BLaER1 (cell line): ENCODE measurements around the gene ERF.

ENCODE experiments used
- H3K27ac ChIP-seq: shearing (Covaris generic); formaldehyde crosslinking; 2 replicates; pipeline ENCODE4 v1.8.1; 2022
- H3K27me3 ChIP-seq: shearing (Covaris generic); formaldehyde crosslinking; 2 replicates; pipeline ENCODE4 v1.8.1; 2022
- H3K36me3 ChIP-seq: shearing (Covaris generic); formaldehyde crosslinking; 2 replicates; pipeline ENCODE4 v1.8.1; 2022
- H3K4me1 ChIP-seq: shearing (Covaris generic); formaldehyde crosslinking; 2 replicates; pipeline ENCODE4 v1.8.1; 2022
- H3K4me2 ChIP-seq: shearing (Covaris generic); formaldehyde crosslinking; 2 replicates; pipeline ENCODE4 v1.8.1; 2022
- H3K4me3 ChIP-seq: shearing (Covaris generic); formaldehyde crosslinking; 2 replicates; pipeline ENCODE4 v1.8.1; 2022
- H3K9ac ChIP-seq: shearing (Covaris generic); formaldehyde crosslinking; 2 replicates; pipeline ENCODE4 v1.8.1; 2022
- H3K9me3 ChIP-seq: shearing (Covaris generic); formaldehyde crosslinking; 2 replicates; pipeline ENCODE4 v1.8.1; 2022
- H4K20me1 ChIP-seq: shearing (Covaris generic); formaldehyde crosslinking; 2 replicates; pipeline ENCODE4 v1.8.1; 2022
- Cebpa-rat ChIP-seq: shearing (Covaris generic); IDR thresholded peaks from 2 replicates; pipeline ENCODE4 v1.8.1; 2022

The ERF gene

DNA sequence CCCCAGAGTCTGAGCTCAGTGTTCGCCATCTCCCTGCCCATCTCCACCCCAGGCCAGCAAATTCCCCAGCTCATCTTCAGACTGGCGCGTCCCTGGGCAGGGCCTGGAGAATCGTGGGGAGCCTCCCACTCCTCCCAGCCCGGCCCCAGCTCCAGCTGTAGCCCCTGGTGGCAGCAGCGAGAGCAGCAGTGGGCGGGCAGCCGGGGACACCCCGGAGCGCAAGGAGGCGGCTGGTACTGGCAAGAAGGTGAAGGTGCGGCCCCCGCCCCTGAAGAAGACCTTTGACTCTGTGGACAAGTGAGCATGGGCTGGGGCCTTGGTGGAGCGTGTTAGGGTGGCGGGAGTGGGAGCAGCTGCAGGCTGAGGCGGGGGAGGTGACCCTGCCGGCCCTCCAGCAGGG lies 38.6 kb upstream of the ERF start:
- H3K36me3 ChIP-seq, result peaks cover 90% of the 10 kb centered on the region
- no peak overlapping the region for H3K27ac ChIP-seq
- H3K9ac ChIP-seq, result no peak overlapping the region
- no peak for TF ChIP-seq Cebpa-rat
- H3K4me2 ChIP-seq, result no peak overlapping the region
- H3K27me3 ChIP-seq, result no peaks in the 10 kb centered on the region
- peaks cover 79% of the 10 kb centered on the region for H4K20me1 ChIP-seq
- H3K9me3 ChIP-seq, result no peaks in the 10 kb centered on the region
- H3K4me3 ChIP-seq, result no peak overlapping the region
- peaks cover 36% of the 10 kb centered on the region for H3K4me1 ChIP-seq

DNA sequence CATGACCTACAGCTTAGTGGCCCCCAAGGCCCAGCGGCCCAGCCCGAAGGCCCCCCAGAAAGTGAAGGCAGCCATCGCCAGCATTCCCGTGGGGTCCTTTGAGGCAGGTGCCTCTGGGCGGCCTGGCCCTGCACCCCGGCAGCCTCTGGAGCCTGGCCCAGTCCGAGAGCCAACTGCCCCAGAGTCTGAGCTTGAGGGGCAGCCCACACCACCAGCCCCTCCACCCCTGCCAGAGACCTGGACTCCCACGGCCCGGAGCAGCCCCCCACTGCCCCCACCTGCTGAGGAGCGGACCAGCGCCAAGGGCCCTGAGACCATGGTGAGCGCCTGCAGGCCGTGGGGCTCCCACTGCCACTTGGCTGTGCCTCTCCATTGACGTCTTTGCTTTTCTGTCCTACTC lies 38.0 kb upstream of the ERF start:
- no peak overlapping the region for H3K4me3 ChIP-seq
- peaks cover 41% of the 10 kb centered on the region for H3K4me1 ChIP-seq
- H4K20me1 ChIP-seq, result peaks cover 85% of the 10 kb centered on the region
- no peak overlapping the region for H3K4me2 ChIP-seq
- no peak overlapping the region for H3K27ac ChIP-seq
- H3K9me3 ChIP-seq, result no peaks in the 10 kb centered on the region
- H3K9ac ChIP-seq, result no peak overlapping the region
- TF ChIP-seq Cebpa-rat, result no peak
- no peaks in the 10 kb centered on the region for H3K27me3 ChIP-seq
- peaks cover 93% of the 10 kb centered on the region for H3K36me3 ChIP-seq

DNA sequence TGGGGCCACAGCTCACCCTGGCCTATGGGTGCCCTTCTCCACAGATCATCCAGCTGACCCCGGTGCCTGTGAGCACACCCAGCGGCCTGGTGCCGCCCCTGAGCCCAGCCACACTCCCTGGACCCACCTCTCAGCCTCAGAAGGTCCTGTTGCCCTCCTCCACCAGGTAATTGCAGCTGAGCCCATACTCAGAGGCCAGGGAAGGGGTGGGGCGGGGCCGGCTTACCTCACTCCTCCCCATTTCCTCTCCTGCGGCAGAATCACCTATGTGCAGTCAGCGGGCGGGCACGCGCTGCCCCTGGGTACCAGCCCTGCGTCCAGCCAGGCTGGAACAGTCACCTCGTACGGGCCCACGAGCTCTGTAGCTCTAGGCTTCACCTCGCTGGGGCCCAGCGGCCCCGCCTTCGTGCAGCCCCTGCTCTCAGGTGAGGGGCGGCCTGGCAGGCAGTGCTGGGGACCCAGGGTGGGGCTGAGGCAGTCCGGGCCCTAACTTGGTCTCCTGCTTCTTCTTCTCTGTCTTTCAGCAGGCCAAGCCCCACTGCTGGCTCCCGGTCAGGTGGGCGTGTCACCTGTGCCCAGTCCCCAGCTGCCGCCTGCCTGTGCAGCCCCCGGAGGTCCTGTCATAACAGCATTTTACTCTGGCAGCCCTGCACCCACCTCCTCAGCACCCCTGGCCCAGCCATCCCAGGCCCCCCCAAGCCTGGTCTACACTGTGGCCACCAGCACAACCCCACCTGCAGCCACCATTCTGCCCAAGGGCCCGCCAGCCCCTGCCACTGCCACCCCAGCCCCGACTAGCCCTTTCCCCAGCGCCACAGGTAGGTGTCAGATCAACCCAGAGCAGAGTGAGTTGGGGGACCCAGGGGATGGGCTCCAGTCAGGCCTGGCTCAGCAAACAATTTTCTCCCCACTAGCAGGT lies 37.4 kb upstream of the ERF start:
- H3K4me2 ChIP-seq, result no peak overlapping the region
- peak overlapping the region; percentile 13; the same call in 1 of the 2 replicates for H3K27ac ChIP-seq
- H4K20me1 ChIP-seq, result peaks cover 92% of the 10 kb centered on the region
- no peak for TF ChIP-seq Cebpa-rat
- peaks cover 48% of the 10 kb centered on the region for H3K4me1 ChIP-seq
- no peaks in the 10 kb centered on the region for H3K27me3 ChIP-seq
- 0 out of 2 replicates have a peak overlapping the region, but pooled peaks have one; percentile 8 for H3K9ac ChIP-seq
- no peak overlapping the region for H3K4me3 ChIP-seq
- no peaks in the 10 kb centered on the region for H3K9me3 ChIP-seq
- peaks cover 97% of the 10 kb centered on the region for H3K36me3 ChIP-seq

DNA sequence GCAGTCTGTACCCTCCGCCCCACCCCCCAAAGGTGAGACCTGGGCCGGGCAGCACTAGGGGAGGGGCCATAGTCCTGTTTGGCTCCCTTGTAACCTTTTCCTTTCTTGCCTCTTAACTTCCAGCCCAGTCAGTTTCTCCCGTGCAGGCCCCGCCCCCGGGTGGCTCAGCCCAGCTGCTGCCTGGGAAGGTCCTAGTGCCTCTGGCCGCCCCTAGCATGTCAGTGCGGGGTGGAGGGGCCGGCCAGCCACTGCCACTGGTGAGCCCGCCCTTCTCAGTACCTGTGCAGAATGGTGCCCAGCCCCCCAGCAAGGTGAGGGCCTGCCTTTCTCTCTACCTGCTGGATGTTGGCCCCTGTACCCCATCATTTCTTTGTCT lies 36.5 kb upstream of the ERF start:
- Histone ChIP-seq H3K36me3 (peaks cover 95% of the 10 kb centered on the region), H3K9me3 (no peaks in the 10 kb centered on the region), H3K4me3 (peak overlapping the region; percentile 16; the same call in 1 of the 2 replicates)

DNA sequence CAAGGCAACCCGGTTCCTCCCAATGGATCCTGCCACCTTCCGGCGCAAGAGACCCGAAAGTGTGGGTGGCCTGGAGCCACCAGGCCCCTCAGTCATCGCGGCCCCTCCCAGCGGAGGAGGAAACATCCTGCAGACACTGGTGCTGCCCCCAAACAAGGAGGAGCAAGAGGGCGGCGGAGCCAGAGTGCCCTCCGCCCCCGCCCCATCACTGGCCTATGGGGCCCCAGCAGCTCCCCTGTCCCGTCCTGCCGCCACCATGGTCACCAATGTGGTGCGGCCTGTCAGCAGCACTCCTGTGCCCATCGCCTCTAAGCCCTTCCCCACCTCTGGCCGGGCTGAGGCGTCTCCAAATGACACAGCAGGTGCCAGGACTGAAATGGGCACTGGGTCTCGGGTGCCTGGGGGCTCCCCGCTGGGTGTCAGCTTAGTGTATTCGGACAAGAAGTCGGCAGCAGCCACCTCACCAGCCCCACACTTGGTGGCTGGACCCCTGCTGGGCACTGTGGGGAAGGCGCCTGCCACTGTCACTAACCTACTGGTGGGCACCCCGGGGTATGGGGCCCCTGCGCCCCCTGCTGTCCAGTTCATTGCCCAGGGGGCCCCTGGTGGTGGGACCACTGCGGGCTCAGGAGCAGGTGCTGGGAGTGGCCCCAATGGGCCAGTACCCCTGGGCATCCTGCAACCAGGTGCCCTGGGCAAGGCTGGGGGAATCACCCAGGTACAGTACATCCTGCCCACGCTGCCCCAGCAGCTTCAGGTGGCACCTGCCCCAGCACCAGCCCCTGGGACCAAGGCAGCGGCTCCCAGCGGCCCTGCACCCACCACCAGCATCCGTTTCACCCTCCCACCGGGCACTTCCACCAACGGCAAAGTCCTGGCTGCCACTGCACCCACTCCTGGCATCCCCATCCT lies 35.9 kb upstream of the ERF start:
- H3K27me3 ChIP-seq, result no peaks in the 10 kb centered on the region
- H3K27ac ChIP-seq, result peak overlapping the region; percentile 52
- peak overlapping the region; percentile 37; the same call in 1 of the 2 replicates for H3K9ac ChIP-seq
- peaks cover 61% of the 10 kb centered on the region for H3K4me1 ChIP-seq
- peak overlapping the region; percentile 80 for H3K4me2 ChIP-seq
- peaks cover 92% of the 10 kb centered on the region for H4K20me1 ChIP-seq
- H3K9me3 ChIP-seq, result no peaks in the 10 kb centered on the region
- no peak for TF ChIP-seq Cebpa-rat
- H3K4me3 ChIP-seq, result peak overlapping the region; percentile 16; the same call in 1 of the 2 replicates
- peaks cover 89% of the 10 kb centered on the region for H3K36me3 ChIP-seq

More for the DNA sequence above, 36.5 kb upstream of the ERF start:
- Histone ChIP-seq H3K4me2 (peak overlapping the region; percentile 80), H3K27me3 (no peaks in the 10 kb centered on the region), H3K4me1 (peaks cover 56% of the 10 kb centered on the region), H3K9ac (peak overlapping the region; percentile 8; the same call in 1 of the 2 replicates), H4K20me1 (peaks cover 93% of the 10 kb centered on the region), H3K27ac (0 out of 2 replicates have a peak overlapping the region, but pooled peaks have one; percentile 39)
- no peak for TF ChIP-seq Cebpa-rat

DNA sequence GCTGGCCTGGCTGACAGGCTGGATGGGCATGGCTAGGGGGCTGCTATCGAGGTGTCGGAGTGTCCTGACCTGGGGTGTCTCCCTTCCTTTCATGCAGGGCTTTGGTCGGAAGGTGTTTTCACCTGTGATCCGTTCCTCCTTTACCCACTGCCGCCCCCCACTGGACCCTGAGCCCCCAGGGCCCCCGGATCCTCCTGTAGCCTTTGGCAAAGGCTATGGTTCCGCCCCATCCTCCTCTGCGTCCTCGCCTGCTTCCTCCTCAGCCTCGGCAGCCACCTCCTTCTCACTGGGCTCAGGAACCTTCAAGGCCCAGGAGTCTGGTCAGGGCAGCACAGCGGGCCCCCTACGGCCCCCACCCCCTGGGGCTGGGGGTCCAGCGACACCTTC lies 35.2 kb upstream of the ERF start:
- H3K9me3 ChIP-seq, result no peaks in the 10 kb centered on the region
- H3K27me3 ChIP-seq, result no peaks in the 10 kb centered on the region
- peaks cover 93% of the 10 kb centered on the region for H4K20me1 ChIP-seq
- peaks cover 82% of the 10 kb centered on the region for H3K36me3 ChIP-seq
- peak overlapping the region; percentile 80 for H3K4me2 ChIP-seq
- H3K4me3 ChIP-seq, result no peak overlapping the region
- no peak for TF ChIP-seq Cebpa-rat
- H3K9ac ChIP-seq, result peak overlapping the region; percentile 37
- peaks cover 67% of the 10 kb centered on the region for H3K4me1 ChIP-seq
- H3K27ac ChIP-seq, result peak overlapping the region; percentile 52

DNA sequence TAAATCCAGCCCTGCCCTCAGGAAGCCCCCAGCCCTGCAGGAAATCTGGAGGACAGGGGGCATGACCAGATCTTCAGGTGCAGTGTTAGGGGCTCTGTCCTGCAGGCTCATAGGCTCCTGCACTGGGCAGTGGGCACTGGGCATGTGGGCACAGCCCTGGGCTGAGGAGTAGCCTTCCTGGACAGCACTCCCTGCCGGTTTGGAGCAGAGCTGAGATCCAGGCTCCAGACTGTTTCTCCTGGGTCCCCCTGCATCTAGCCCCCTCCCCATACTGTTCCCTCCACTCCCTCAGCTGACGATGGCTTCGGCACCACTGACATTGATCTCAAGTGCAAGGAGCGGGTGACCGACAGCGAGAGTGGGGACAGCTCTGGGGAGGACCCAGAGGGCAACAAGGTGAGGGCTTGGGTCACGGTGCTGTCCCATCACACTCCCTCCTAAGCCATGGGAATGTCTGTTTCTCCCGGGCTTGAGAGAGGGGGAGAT lies 34.7 kb upstream of the ERF start:
- H3K4me3 ChIP-seq, result no peak overlapping the region
- no peak for TF ChIP-seq Cebpa-rat
- peak overlapping the region; percentile 52; the same call in 1 of the 2 replicates for H3K27ac ChIP-seq
- H3K9ac ChIP-seq, result peak overlapping the region; percentile 37; the same call in 1 of the 2 replicates
- peaks cover 79% of the 10 kb centered on the region for H3K36me3 ChIP-seq
- no peaks in the 10 kb centered on the region for H3K9me3 ChIP-seq
- H4K20me1 ChIP-seq, result peaks cover 98% of the 10 kb centered on the region
- peak overlapping the region; percentile 80 for H3K4me2 ChIP-seq
- peaks cover 73% of the 10 kb centered on the region for H3K4me1 ChIP-seq
- H3K27me3 ChIP-seq, result no peaks in the 10 kb centered on the region

DNA sequence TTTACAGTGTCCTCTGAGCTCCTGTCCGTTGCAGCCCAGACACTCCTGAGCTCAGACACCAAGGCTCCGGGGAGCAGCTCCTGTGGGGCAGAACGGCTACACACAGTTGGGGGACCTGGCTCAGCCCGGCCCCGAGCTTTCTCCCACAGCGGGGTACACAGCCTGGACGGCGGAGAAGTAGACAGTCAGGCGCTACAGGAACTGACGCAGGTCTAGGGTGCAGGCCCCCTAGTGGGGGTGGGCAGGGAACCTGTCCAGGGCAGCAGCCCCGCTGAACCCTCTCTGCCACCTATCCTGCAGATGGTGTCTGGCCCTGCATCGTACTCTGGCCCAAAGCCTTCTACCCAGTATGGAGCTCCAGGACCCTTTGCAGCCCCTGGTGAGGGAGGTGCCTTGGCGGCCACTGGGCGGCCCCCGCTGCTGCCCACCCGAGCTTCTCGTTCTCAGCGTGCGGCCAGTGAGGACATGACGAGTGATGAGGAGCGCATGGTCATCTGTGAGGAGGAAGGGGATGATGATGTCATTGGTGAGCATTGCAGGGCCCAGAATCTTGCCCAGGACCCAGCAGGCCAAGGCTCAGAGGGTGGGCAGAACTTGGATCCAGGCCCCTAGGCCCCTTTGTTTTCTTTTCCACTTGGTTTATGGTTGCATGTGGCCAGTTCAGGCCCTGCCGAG lies 34.1 kb upstream of the ERF start:
- Histone ChIP-seq H3K4me2 (no peak overlapping the region), H3K9ac (no peak overlapping the region), H3K27me3 (no peaks in the 10 kb centered on the region), H4K20me1 (peaks cover 94% of the 10 kb centered on the region), H3K4me1 (peaks cover 74% of the 10 kb centered on the region), H3K27ac (no peak overlapping the region; the same call in 1 of the 2 replicates), H3K4me3 (no peak overlapping the region), H3K36me3 (peaks cover 73% of the 10 kb centered on the region), H3K9me3 (no peaks in the 10 kb centered on the region)
- no peak for TF ChIP-seq Cebpa-rat

DNA sequence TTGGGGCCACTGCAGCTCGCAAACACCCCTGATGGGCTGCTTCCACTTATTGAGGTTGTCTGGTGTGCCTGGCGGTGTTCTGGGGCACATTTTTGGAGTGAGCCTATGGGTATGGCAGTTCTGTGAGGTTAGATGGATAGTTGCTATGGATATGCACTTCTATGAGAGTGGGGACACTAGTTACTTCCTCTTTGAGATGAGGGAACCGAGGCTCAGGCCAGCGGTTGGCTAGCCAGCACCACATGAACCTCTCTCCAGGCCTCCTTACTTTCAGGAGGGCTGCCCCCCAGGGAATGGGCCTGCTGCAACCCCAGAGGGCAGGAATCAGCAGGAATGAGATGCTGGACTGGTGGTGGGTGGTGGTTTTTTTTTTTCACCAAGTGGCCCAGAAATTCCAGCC lies 33.5 kb upstream of the ERF start:
- Histone ChIP-seq H3K4me1 (peaks cover 75% of the 10 kb centered on the region), H3K4me2 (no peak overlapping the region; the same call in 1 of the 2 replicates), H3K27ac (no peak overlapping the region), H3K36me3 (peaks cover 66% of the 10 kb centered on the region), H3K9ac (no peak overlapping the region), H3K9me3 (no peaks in the 10 kb centered on the region), H4K20me1 (peaks cover 89% of the 10 kb centered on the region), H3K4me3 (no peak overlapping the region), H3K27me3 (no peaks in the 10 kb centered on the region)
- TF ChIP-seq Cebpa-rat, result no peak
